ENCODE data around the gene NR2F1.

DNA sequence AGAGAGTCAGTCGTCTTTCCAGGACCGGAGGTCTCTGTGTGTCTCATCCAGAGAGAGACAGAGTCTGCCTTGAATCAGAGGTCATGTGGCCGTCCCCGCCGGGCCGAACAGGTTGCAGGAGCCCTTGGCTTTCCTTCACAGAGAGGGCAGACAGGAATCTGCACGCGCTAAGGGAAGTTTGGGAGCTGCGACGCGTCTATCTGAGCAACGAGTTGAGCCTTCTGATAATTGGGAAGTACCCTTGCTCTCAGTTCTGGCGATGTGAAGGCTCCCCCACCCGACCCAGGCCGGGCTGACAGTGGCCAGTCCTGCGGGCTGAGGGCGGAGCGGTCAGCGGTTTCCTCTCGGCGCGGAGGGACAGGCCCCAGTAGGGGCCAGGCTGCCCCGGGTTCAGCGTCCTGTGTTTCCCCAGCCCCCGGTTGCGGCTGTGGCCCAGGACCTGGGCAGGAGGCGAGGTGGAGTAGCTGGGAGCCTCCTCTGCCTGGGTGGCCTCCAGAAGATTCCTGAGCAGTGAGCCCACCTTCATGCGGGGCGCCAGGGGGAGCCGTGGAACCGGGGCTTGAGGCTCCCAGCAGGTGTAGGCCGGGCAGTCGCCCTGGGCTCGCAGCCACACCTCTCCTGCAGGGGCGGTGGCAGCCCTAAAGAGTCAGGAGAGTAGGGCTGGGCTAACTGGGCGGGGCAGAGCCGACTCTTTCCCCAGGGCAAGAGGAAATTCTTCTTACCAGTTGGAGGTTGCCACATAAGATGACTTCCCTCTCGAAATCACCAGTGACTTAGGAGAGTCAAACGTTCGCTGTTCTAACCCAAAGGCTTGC is 13.9 kb downstream of the NR2F1 start:
- TF ChIP-seq, protein P1, sequence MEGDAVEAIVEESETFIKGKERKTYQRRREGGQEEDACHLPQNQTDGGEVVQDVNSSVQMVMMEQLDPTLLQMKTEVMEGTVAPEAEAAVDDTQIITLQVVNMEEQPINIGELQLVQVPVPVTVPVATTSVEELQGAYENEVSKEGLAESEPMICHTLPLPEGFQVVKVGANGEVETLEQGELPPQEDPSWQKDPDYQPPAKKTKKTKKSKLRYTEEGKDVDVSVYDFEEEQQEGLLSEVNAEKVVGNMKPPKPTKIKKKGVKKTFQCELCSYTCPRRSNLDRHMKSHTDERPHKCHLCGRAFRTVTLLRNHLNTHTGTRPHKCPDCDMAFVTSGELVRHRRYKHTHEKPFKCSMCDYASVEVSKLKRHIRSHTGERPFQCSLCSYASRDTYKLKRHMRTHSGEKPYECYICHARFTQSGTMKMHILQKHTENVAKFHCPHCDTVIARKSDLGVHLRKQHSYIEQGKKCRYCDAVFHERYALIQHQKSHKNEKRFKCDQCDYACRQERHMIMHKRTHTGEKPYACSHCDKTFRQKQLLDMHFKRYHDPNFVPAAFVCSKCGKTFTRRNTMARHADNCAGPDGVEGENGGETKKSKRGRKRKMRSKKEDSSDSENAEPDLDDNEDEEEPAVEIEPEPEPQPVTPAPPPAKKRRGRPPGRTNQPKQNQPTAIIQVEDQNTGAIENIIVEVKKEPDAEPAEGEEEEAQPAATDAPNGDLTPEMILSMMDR (conservative IDR thresholded peaks at IDR 0.05; ENCODE audit: low read depth in 2 of 2), result peak; percentile 30 to 63; a peak in 3 of 4 replicates
- TF ChIP-seq STAT1 (IDR thresholded peaks at IDR 0.05; ENCODE audit: unreplicated experiment) (no peak), POLR2AphosphoS5 (IDR thresholded peaks at IDR 0.05; ENCODE audit: low read depth) (no peak), NANOG (IDR thresholded peaks at IDR 0.05; ENCODE audit: borderline replicate concordance) (no peak)
